Liver (tissue), 3 donors: ENCODE measurements around the gene SMAD9.

Experiments
- CTCF ChIP-seq: fragments of 150-350 bp; IDR thresholded peaks from 2 replicates; pipeline ENCODE4 v1.5.1; 2017; ENCODE audit warnings: improper control_type of control experiment, low read depth, low read length; ENCODE audit not compliant: missing input control
- EGR1 ChIP-seq, 2 donors: IDR thresholded peaks; 2 replicates each; pipeline ENCODE4 v1.6.1; 2016 to 2018; ENCODE audit warnings: antibody characterized with exemption in 2 of 2, low read depth in 2 of 2
- FOXA1 ChIP-seq: IDR thresholded peaks from 2 replicates; pipeline ENCODE4 v1.6.1; 2016; ENCODE audit warnings: antibody characterized with exemption
- RAD21 ChIP-seq, 2 donors: IDR thresholded peaks; 2 replicates each; pipeline ENCODE4 v1.6.1; 2016; ENCODE audit warnings: antibody characterized with exemption in 2 of 2, mild to moderate bottlenecking in 2 of 2
- REST ChIP-seq: IDR thresholded peaks from 2 replicates; pipeline ENCODE4 v1.6.1; 2016; ENCODE audit warnings: antibody characterized with exemption, mild to moderate bottlenecking
- RXRA ChIP-seq, 2 donors: IDR thresholded peaks; 2 replicates each; pipeline ENCODE4 v1.6.1; 2017 to 2018; ENCODE audit warnings: antibody characterized with exemption in 2 of 2, mild to moderate bottlenecking in 1 of 2
- TAF1 ChIP-seq: conservative IDR thresholded peaks from 2 replicates; pipeline ENCODE4 v1.6.1; 2016; ENCODE audit warnings: antibody characterized with exemption, mild to moderate bottlenecking
- ZBTB33 ChIP-seq: IDR thresholded peaks from 2 replicates; pipeline ENCODE4 v1.6.1; 2016; ENCODE audit warnings: antibody characterized with exemption
- donor health status: healthy.
- donor health status: healthy.

- TF ChIP-seq REST (no peak), TAF1 (no peak), FOXA1 (no peak), CTCF (no peak), ZBTB33 (no peak), RAD21 (IDR thresholded peaks at IDR 0.05) (no peak), RXRA (IDR thresholded peaks at IDR 0.05) (no peak), EGR1 (IDR thresholded peaks at IDR 0.05; ENCODE audit: low read depth in 2 of 2) (no peak)
Observed at GRCh38 chr13:36883824-36884223, 36.2 kb downstream of the SMAD9 start.
